T1000 (cell line): Measurements from ENCODE around the gene DAG1.
A peak's percentile ranks its signal among the peaks of the same experiment; 100 is the strongest.

Experiments
- DNase-seq: peaks from one replicate; lab custom pipeline; 2025; ENCODE audit warnings: mixed read lengths; lab: John Stamatoyannopoulos, UW

Gene DAG1

DNA sequence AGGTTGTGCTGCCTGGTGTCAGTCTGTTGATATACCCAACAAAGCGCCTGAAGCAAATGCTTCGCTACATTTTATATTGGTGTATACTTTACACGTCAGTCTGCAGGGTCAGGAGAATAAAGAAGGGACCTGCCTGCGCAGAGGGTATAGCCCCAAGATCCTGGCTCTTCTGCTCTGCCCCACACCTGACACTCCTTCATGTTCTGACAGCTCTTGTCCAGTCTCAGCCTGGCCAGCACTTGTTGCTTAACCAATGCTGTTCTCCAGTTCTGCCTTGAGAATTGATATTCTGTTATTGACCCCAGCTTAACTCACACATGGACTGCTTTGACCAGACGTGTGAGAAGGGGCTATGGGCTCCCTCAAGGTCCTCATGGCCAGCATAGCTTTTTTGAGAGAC, 48.4 kb downstream of the DAG1 start:
- DNase-seq = no peak

DNA sequence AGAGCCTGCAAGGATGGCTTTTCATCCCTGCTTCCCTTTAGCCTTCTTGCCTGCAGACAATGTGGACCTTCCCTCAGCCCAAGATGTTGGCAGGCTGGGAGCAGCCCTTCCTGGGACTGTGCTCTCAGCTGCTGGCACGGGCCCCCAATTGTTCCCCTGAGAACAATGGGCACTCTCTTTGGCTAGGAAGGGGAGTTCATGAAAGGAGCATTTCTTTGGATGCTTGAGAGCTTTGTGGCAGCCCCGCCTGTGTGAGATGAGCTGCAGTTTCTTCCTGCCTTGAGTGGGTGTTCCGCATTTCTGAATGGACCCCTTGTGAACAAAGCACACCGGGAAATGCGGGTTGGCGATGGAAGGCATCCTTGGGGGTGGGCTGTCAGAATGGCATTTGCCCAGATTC, 49.2 kb downstream of the DAG1 start:
- DNase-seq = no peak

DNA sequence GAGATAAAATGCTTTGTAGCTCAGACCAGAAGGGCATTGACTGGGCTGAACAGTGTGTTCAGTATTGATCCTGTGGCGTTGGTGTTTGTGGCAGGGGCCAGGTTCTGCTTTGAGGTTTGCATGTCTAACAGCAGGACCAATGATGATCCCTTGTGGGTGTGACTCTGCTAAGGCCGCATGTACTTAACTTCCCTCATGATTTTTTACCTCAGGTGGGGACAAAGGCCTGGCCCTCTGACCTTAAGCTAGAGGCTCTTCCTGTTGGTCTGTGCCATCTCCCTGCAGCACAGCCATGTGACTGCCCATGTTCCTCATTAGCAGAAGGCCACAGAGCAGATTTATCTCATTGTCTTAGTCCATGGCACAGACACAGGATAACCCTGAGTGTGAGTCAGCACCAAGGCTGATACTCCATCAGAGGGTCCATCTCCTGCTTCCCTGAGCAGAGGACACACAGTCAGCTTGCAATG, 49.9 kb downstream of the DAG1 start:
- DNase-seq = no peak

DNA sequence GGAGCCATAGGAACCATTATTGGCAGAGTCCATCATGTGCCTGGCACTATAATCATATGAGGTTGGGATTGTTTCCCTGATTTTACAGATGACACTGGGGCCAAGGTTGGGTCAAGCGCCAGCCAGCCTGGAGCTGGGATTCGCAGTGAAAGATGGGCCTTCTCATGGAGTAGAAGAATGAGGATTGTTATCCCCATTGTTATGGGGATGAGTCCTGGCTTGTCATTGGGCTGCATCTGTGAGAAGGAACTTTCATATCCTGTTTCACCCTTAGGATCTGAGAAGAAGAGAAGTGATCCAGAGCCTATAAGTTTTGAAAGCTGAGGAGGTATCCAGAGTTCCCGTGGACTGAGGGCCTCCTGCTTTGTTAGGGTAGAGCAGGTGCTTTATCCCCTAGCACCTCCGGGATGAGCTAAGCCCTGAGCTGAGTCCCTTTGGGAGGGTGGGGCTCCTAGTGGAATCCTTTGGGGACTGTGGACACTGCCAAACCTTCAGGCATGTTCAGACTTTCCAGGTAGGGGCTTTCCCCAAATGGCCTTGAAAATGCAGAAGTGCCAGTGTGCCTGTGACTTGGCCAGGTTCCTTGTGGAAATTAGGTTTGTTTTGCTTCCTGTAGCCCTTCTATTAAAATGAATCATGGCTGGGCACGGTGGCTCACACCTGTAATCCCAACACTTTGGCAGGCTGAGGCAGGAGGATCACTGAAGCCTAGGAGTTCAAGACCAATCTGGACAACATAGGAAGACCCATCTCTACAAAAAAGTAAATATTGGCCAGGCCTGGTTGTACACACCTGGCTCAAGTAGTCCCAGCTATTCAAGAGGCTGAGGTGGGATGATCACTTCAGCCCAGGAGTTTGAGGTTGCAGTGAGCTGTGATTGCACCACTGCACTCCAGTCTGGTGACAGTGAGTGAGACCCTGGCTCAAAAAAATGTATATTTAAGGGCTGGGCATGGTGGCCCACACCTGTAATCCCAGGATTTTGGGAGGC, 54.0 kb downstream of the DAG1 start:
- no peak for DNase-seq

DNA sequence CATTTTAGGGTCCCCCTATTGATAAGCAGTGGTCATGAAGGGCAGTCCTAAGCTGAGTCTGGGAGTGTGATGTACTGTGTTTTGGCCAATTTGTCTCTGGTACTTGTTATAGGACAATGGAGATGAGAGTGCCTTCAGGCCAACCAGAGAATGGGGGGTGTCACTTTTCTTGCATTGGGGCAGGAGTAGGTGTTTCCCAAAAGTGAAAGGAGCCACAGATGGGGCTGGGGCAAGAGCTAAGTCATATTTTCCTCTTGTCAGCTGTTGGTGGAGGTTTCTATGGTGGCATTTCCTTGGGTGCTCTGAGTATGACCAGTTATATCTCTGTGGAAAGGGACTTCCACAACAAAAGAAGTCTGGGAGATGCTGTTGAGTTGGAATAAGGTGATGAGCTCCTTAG, 59.5 kb downstream of the DAG1 start:
- no peak for DNase-seq

DNA sequence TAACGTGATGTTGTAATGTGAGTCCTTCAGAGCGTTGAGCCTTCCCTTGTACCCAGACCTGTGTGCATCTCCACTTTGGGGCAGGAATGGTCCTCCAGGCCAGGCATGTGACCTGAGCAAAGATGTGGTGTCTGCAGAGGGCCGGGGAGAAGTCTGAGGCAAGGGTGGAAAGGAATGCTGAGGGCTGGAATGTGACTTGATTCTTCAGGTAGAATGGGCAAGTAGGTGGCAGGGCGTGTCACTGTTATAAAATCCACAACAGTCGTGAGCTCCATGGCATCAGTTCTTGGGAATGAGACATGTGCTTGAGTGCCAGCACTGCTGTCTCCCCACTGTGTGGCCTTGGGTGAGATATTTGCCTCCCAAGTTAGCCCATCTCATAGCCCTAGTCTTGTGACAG, 60.2 kb downstream of the DAG1 start:
- no peak for DNase-seq

DNA sequence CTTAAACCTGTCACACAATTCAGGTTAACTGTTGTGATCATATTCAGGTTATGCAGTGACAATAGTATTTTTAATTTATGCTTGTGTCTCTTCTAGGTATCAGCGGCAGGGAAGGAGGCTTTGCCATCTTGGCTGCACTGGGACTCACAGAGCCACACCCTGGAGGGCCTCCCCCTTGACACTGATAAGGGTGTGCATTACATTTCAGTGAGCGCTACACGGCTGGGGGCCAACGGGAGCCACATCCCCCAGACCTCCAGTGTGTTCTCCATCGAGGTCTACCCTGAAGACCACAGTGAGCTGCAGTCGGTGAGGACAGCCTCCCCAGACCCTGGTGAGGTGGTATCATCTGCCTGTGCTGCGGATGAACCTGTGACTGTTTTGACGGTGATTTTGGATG, 60.6 kb downstream of the DAG1 start:
- DNase-seq = no peak

DNA sequence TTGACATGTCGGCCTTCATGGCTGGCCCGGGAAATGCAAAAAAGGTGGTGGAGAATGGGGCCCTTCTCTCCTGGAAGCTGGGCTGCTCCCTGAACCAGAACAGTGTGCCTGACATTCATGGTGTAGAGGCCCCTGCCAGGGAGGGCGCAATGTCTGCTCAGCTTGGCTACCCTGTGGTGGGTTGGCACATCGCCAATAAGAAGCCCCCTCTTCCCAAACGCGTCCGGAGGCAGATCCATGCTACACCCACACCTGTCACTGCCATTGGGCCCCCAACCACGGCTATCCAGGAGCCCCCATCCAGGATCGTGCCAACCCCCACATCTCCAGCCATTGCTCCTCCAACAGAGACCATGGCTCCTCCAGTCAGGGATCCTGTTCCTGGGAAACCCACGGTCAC, 61.2 kb downstream of the DAG1 start:
- DNase-seq = no peak

DNA sequence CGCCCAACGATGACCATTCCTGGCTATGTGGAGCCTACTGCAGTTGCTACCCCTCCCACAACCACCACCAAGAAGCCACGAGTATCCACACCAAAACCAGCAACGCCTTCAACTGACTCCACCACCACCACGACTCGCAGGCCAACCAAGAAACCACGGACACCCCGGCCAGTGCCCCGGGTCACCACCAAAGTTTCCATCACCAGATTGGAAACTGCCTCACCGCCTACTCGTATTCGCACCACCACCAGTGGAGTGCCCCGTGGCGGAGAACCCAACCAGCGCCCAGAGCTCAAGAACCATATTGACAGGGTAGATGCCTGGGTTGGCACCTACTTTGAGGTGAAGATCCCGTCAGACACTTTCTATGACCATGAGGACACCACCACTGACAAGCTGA, 61.6 kb downstream of the DAG1 start:
- DNase-seq = no peak

DNA sequence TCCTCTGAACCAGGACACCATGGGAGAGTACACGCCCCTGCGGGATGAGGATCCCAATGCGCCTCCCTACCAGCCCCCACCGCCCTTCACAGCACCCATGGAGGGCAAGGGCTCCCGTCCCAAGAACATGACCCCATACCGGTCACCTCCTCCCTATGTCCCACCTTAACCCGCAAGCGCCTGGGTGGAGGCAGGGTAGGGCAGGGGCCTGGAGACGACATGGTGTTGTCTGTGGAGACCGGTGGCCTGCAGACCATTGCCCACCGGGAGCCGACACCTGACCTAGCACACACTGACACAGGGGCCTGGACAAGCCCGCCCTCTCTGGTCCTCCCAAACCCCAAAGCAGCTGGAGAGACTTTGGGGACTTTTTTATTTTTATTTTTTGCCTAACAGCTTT, 63.0 kb downstream of the DAG1 start:
- no peak for DNase-seq

DNA sequence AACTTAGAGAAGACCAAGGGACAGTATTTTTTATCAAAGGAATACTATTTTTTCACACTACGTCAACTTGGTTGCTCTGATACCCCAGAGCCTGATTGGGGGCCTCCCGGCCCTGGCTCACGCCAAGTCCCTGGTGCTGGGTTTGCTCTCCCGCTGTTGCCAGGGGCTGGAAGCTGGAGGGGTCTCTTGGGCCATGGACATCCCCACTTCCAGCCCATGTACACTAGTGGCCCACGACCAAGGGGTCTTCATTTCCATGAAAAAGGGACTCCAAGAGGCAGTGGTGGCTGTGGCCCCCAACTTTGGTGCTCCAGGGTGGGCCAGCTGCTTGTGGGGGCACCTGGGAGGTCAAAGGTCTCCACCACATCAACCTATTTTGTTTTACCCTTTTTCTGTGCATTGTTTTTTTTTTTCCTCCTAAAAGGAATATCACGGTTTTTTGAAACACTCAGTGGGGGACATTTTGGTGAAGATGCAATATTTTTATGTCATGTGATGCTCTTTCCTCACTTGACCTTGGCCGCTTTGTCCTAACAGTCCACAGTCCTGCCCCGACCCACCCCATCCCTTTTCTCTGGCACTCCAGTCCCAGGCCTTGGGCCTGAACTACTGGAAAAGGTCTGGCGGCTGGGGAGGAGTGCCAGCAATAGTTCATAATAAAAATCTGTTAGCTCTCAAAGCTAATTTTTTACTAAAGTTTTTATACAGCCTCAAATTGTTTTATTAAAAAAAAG, 63.9 kb downstream of the DAG1 start:
- DNase-seq = no peak

DNA sequence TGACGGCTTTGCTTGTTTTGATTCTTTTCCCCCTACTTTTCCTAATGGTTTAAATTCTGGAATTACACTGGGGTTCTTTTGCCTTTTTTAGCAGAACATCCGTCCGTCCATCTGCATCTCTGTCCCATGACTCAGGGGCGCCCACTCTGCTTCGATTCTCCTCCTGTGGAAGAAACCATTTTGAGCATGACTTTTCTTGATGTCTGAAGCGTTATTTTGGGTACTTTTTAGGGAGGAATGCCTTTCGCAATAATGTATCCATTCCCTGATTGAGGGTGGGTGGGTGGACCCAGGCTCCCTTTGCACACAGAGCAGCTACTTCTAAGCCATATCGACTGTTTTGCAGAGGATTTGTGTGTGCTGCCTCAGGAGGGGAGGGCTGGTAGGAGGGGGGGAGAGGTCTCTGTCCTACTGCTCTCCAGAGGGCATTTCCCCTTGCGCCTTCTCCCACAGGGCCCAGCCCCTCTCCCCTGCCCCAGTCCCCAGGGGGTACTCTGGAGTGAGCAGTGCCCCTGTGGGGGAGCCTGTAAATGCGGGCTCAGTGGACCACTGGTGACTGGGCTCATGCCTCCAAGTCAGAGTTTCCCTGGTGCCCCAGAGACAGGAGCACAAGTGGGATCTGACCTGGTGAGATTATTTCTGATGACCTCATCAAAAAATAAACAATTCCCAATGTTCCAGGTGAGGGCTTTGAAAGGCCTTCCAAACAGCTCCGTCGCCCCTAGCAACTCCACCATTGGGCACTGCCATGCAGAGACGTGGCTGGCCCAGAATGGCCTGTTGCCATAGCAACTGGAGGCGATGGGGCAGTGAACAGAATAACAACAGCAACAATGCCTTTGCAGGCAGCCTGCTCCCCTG, 64.7 kb downstream of the DAG1 start:
- DNase-seq = no peak

DNA sequence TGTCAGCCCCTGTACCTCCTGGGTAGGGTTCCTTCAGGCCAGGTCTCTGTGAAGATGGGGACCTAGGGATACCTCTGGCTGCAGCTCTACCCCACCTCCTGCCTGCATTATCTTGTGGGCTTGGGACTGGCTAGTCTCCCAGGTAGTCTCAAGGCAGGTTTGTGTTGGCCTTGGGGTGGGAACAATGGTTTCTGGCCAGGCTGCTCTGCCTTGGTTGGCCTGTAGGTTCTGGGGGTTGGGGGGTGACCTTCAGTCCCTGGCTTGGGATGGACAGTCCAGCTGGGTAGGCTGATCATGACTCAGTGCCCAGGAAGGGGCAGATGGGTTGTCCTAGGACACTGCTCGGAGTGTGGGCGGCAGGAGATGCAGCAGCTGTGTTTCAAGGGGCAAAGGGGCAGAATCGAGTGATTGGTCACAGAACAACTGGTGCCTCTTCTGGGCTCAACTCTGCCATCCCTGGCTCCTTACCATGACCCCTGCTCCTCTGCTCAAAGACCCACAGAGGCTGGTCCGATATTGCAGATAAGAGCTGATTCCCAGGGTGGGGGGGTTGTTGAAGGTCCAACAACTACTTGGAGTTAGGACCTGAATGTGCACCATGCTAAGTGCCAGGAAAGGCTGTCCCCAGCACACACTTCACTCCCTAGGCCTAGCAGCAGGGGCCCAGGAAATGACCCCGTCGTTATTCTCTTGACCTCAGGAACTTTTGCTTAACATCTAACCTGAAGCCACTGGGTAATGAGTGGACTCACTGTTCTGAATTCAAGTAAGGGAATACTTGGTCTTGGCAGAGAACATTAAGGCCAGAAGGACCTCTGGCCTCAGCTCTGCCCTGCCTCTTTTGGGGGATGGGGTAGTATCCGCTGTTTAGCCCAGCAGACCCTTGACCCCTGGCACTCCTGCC, 66.2 kb downstream of the DAG1 start:
- DNase-seq = no peak

DNA sequence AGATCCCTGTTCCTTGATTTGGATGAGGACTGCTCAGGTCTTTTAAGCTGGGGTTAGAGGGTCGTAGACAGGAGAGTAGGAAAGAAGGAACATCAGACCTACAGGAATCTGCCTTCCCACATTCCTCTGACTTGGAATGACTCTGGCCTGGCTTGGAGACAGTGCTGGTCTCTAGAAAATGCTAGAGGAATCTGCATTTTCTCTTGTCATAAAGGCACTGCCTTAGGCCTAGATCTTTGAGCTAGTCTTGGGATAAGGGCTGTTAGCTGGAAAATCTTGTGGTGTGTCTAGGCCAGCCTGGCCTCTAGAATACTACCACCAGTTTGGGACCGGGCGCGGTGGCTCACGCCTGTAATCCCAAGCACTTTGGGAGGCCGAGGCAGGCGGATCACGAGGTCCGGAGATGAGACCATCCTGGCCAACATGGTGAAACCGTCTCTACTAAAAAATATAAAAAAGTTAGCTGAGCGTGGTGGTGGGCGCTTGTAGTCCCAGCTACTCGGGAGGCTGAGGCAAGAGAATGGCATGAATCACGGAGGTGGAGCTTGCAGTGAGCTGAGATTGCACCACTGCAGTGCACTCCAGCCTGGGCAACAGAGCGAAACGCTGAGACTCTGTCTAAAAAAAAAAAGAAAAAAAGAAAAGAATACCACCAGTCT, 66.9 kb downstream of the DAG1 start:
- no peak for DNase-seq

DNA sequence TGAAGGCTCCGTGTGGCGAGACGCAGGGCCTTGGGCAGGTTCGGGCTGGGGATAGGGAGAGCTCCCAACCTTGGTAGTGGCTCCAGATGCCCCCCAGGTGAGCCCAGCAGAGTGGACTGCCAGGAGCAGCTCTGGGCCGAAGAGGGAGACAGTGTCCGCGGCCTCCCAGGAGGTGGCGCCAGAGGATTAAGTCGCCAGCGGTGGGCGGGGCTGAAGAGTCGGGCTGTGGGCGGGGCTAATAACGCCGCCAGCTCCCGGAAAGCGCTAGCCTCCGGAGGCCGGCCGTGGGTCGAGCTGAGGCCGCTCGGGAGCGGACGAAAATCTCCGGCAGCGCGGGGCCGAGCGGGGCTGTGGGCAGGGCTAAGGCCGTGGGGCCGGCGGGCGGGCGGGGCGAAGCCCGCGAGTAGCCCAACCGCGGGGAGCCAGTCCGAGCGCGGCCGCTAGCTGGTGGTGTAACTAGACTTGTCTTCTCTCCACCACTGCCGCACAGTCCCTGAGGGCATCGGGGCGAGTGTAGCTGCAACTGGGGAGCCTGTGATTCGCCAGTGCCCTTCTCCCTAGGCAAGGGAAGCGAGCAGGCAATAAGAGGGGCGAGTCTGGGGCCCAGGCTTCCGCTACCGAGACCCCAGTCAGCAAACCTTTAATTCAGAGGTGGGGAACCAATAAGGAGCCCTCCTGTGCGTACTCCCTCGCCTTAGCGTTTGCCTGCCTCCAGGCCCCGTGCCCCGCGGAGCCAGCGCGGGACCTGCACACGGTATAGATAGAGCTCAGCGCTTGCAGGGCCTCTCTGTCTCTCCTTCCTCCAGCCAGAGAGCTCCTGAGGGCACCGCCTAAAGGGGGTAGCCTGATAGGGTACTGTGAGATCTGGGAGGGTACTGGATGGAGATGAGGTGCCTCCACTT, 69.8 kb downstream of the DAG1 start:
- DNase-seq = peak; percentile 95

DNA sequence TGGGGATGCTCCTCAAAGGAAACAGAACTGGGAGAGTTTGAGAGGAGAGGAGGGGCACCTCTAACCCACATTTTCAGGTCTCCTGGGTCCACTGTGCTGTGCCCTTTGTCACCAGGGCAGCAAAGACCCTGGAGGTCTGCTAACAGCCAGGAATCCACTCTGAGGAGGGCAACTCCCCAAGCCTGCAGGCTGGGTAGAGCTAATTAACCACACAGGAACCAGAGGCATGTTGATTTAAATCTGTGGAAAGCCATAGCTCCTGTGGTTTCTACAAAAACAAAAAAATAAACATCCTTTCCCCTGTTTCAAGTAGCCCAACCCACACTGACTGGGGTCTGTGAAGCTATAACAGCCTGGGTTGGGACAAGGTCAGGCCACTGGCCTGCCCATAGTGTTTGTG, 82.0 kb downstream of the DAG1 start:
- no peak for DNase-seq

DNA sequence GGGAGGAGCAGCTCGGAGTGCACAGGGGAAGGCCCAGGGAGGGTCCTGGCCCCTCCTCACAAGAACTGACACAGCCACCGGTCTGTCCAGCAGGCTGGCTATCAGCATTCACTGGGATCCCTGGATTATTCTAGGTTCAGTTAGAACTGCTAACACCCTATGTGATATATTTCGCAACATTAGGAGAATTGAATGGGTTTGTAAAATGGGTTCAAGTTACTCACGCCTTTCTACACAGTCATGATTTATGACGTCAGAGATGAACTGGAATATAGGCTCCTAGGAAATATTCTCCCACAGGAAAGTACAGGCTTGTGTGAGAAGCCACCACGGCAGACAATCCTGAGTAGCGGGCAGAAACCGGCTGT, 83.2 kb downstream of the DAG1 start:
- no peak for DNase-seq

DNA sequence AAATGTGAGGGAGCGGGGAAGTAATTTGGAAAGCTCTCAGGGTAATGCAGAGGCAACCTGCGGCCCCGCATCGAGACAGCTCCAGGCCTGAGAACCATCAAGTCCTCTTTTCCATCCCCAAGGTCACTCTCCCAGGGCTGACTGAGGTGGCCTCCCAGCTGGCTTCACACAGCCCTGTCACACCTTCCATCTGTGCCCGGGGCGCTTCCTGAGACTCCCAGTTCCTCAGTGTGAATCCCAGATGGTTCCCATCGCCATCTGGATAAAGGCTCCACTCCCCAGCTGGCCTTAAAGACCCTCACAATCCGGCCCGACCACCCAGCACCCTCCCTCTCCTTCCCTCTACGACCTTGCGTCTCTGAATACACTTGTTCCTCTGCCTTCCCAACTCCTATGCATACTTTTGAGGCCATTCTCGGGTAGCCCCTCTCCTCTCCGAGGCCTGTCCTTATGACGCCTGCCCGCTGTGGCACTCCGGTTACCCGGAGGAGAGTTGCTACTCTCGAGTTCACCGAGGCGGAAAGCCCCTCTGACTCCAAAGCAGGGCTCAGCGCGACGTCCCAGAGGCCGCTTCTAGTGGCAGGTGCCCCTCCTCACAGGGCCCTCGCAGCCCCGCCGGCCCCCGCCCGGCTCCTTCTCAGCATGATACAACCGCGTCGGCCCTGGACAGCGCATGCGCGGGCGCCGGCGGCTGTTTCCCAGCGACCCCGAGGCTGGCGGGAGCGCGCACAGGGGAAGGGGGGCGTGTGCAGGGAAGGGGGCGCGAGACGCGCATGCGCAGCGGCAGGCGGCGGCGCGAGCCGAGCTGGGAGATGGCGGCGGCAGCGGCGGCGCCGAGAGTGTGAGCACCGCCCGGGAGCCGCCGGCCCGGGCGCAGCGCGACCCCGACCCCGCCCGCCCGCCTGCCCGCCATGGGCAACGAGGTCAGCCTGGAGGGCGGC, 83.9 kb downstream of the DAG1 start, which contains the start of gene BSN:
Gene BSN, plus strand, starts transcription at position 786 of the 941 bp plus-strand sequence. Its CDS starts 126 bp downstream, at position 912.
- peak; percentile 88 for DNase-seq
